ENCODE data around the gene OR2H2. TPM values are rescaled to one million over a fixed set of nuclear protein-coding genes. Genes with fewer than 3 reads are reported as not detected.

The OR2H2 gene
- total RNA-seq, 4 donors from 2014 or later = not detected

DNA sequence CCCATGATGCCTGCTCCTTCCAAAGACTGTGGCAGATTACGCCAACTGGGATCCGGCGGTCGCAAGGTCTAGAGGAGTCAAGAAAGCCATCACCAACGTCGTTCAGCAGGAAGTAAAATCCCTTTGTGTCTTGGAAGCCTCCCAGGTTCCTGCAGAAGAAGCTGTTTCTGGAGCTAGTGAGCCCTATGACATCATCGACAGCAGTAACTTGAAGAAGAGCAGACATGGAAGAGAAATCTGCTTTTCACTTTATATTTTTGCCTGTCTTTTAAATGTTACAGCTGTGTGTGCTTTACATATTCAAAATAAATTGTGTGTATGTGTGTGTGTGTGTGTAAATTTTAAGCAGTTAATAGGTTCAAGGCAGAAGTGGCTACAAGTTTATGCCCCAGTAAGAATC is 7.4 kb upstream of the OR2H2 start:
- no peaks in the 10 kb centered on the region for H3K27me3 ChIP-seq
- TF ChIP-seq, protein P1, sequence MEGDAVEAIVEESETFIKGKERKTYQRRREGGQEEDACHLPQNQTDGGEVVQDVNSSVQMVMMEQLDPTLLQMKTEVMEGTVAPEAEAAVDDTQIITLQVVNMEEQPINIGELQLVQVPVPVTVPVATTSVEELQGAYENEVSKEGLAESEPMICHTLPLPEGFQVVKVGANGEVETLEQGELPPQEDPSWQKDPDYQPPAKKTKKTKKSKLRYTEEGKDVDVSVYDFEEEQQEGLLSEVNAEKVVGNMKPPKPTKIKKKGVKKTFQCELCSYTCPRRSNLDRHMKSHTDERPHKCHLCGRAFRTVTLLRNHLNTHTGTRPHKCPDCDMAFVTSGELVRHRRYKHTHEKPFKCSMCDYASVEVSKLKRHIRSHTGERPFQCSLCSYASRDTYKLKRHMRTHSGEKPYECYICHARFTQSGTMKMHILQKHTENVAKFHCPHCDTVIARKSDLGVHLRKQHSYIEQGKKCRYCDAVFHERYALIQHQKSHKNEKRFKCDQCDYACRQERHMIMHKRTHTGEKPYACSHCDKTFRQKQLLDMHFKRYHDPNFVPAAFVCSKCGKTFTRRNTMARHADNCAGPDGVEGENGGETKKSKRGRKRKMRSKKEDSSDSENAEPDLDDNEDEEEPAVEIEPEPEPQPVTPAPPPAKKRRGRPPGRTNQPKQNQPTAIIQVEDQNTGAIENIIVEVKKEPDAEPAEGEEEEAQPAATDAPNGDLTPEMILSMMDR (IDR thresholded peaks at IDR 0.05) = no peak
- TF ChIP-seq POLR2A (IDR thresholded peaks at IDR 0.05) = no peak
- no peaks in the 10 kb centered on the region for H3K36me3 ChIP-seq
- no peak overlapping the region for H3K4me3 ChIP-seq
- H3K27ac ChIP-seq = no peak overlapping the region
- no peaks in the 10 kb centered on the region for H3K9me3 ChIP-seq
- no peaks in the 10 kb centered on the region for H3K4me1 ChIP-seq
- DNase-seq = no peak

DNA sequence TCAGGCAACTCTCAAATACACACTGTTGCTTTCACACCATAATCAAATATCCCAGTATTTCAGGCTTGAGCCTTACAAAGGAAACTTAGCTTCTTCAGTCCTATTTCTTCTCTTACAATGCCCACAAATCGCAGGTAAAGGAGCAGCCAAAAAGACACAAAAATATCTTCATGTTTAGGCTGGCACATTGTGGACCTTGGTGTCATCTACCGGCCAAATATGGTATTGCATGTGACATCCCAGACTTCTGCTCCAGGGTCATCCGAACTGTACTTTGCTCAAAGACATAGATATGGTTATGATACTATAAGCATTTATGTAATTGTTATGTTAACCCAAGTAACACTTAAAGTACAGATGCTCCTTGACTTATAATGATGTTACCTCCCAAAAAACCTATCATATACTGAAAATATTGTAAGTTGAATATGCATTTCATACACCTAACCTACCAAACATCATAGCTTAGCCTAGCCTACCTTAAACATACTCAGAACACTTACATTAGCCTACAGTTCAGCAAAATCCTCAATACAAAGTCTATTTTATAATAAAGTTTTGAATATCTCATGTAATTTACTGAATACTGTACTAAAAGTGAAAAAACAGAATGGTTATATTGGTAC is 4.6 kb downstream of the OR2H2 start:
- Histone ChIP-seq H3K4me3 (no peak overlapping the region), H3K36me3 (no peaks in the 10 kb centered on the region), H3K4me1 (no peaks in the 10 kb centered on the region), H3K27ac (no peak overlapping the region), H3K9me3 (no peaks in the 10 kb centered on the region), H3K27me3 (no peaks in the 10 kb centered on the region)
- TF ChIP-seq, protein P1 (IDR thresholded peaks at IDR 0.05) = peak; percentile 88 to 96 (median 94)
- no peak for TF ChIP-seq POLR2A (IDR thresholded peaks at IDR 0.05)
- DNase-seq = peak in 2 of 3 donors; percentile 42 to 74

DNA sequence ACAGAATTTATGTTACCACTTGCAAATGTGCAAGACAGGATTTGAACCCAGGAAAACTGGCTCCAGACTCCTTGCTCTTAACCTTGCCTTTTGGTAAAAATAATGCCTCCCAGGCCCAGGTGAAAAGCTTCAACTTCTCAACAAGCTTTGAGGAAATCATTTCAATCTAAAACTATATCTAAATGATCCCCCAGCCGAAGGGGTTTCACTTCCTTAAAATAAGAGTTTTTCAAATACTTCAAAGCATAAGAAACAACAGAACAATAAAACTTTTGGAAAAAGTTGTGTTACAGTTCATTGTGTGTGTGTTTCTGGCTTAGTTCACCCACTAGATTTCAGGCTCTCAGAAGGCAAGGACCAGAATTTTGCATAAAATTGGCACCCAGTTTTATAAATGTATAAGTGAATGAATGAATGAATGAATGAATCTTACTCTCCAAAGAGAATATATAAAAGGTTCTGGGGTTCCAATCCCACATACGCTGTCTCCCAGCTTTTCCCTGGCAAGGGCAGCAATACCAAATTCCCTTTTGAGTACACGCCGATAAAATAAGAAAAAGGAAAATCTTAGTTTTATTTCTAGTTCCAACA is 5.4 kb downstream of the OR2H2 start:
- Histone ChIP-seq H3K27ac (no peak overlapping the region), H3K4me1 (no peaks in the 10 kb centered on the region), H3K27me3 (no peaks in the 10 kb centered on the region), H3K9me3 (no peaks in the 10 kb centered on the region), H3K4me3 (no peak overlapping the region), H3K36me3 (no peaks in the 10 kb centered on the region)
- DNase-seq = no peak
- TF ChIP-seq, protein P1 (IDR thresholded peaks at IDR 0.05) = no peak
- TF ChIP-seq POLR2A (IDR thresholded peaks at IDR 0.05) = no peak

DNA sequence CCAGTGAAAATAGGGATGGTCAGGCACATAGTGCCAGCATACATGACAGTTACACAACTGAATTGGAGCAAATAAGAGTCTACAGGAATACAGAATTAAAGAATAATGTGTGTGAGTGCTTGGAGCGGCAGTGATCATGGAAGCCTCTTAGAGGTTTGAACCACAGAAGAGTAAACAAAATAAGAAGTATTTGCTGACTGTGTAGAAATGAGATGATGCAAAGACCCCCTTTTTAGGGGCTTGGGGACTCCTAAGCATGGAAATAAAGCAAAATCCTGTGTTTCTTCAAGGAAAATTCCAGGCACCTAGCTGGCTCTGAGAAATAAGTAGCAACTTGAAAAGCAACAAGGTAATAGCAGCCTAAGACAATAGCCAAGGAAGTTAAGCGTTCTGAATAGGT is 6.8 kb downstream of the OR2H2 start:
- TF ChIP-seq, protein P1 (IDR thresholded peaks at IDR 0.05) = no peak
- TF ChIP-seq POLR2A (IDR thresholded peaks at IDR 0.05) = no peak
- H3K9me3 ChIP-seq = no peaks in the 10 kb centered on the region
- no peak overlapping the region for H3K27ac ChIP-seq
- H3K4me1 ChIP-seq = no peaks in the 10 kb centered on the region
- H3K4me3 ChIP-seq = no peak overlapping the region
- no peaks in the 10 kb centered on the region for H3K27me3 ChIP-seq
- no peaks in the 10 kb centered on the region for H3K36me3 ChIP-seq
- DNase-seq = no peak

DNA sequence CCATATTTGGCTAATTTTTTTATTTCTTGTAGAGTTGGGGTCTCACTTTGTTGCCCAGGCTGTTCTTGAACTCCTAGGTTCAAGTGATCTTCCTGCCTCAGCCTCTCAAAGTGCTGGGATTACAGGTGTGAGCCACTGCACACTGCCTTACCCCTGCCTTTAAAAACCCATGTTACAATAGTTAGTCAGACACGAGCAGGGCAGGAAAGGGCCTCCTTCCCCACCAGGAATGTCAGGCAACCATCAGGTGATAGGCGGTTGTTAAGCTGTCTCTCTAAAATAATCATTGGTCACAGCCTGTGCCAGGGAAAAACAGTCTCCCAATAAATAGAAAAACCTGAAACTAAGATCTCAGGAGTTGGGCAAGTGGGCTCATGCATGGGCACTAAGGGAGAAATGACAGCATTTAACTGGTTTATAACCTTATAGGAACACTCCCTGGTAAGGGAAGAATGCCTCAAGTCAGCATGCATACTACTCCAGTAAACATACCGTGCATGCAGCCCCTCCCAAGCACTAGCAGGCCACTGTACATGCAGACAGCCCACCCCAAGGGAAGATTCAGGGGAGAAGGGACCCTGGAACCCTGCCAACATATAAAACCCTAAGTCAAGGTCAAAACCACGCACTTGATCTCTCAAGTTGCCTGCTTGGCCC is 8.4 kb downstream of the OR2H2 start:
- no peak overlapping the region for H3K4me3 ChIP-seq
- TF ChIP-seq POLR2A (IDR thresholded peaks at IDR 0.05) = no peak
- TF ChIP-seq, protein P1 (IDR thresholded peaks at IDR 0.05) = no peak
- H3K9me3 ChIP-seq = no peaks in the 10 kb centered on the region
- no peak for DNase-seq
- no peaks in the 10 kb centered on the region for H3K4me1 ChIP-seq
- no peaks in the 10 kb centered on the region for H3K36me3 ChIP-seq
- no peak overlapping the region for H3K27ac ChIP-seq
- no peaks in the 10 kb centered on the region for H3K27me3 ChIP-seq

Data from Peyer's patch (tissue), 4 donors.